SU-DHL-6 (cell line): Measurements from ENCODE around the gene RPRD1B.

ENCODE experiments used
- H2AFZ ChIP-seq: fragments of 200-600 bp; sonication (generic); 2 replicates; pipeline ENCODE4 v1.6.1; 2014; ENCODE audit warnings: low read depth, mild to moderate bottlenecking, moderate library complexity, mixed read lengths, antibody characterized with exemption, low read length; ENCODE audit not compliant: severe bottlenecking
- H3F3A ChIP-seq: fragments of 200-600 bp; shearing (Covaris generic); 2 replicates; pipeline ENCODE4 v1.6.0; 2016; ENCODE audit warnings: antibody characterized with exemption, mild to moderate bottlenecking; ENCODE audit not compliant: insufficient read depth
- H3K27ac ChIP-seq: fragments of 200-600 bp; sonication (generic); 2 replicates; pipeline ENCODE4 v1.5.1; 2016; ENCODE audit warnings: low read depth, mild to moderate bottlenecking, low read length, moderate library complexity, mixed read lengths
- H3K27me3 ChIP-seq: fragments of 200-600 bp; sonication (generic), shearing (Covaris generic); 2 replicates; pipeline ENCODE4 v1.6.0; 2014; ENCODE audit warnings: mild to moderate bottlenecking, low read length
- H3K36me3 ChIP-seq: fragments of 200-600 bp; sonication (generic); 2 replicates; pipeline ENCODE4 v1.6.1; 2014; ENCODE audit warnings: mild to moderate bottlenecking, low read length, mixed read lengths
- H3K4me2 ChIP-seq: fragments of 300-600, 200-600 bp; shearing (Covaris generic), sonication (generic); 2 replicates; pipeline ENCODE4 v1.6.0; 2014; ENCODE audit warnings: low read length, low read depth, mild to moderate bottlenecking; ENCODE audit not compliant: poor library complexity, severe bottlenecking
- H3K4me3 ChIP-seq: fragments of 200-600 bp; sonication (generic); 2 replicates; pipeline ENCODE4 v1.5.1; 2014; ENCODE audit warnings: antibody characterized with exemption, low read length, mild to moderate bottlenecking, mixed read lengths; ENCODE audit not compliant: insufficient read depth, poor library complexity, severe bottlenecking
- H3K79me2 ChIP-seq: fragments of 200-600 bp; sonication (generic); 2 replicates; pipeline ENCODE4 v1.6.1; 2014; ENCODE audit warnings: mild to moderate bottlenecking, low read length, moderate library complexity; ENCODE audit not compliant: insufficient read depth
- H3K9ac ChIP-seq: fragments of 200-600 bp; sonication (generic); 2 replicates; pipeline ENCODE4 v1.7.0; 2014; ENCODE audit warnings: mild to moderate bottlenecking, low read length
- H3K9me2 ChIP-seq: fragments of 200-600 bp; sonication (generic); replicated peaks from 2 replicates; pipeline ENCODE4 v1.6.1; 2014; ENCODE audit warnings: low read length; ENCODE audit not compliant: insufficient read depth
- H3K9me3 ChIP-seq: fragments of 200-600 bp; sonication (generic); 2 replicates; pipeline ENCODE4 v1.6.1; 2014; ENCODE audit warnings: low read length, mixed read lengths; ENCODE audit not compliant: insufficient read depth
- H4K20me1 ChIP-seq: fragments of 200-600 bp; sonication (generic); 2 replicates; pipeline ENCODE4 v1.6.1; 2014; ENCODE audit warnings: low read depth, mild to moderate bottlenecking, antibody characterized with exemption, low read length, moderate library complexity, mixed read lengths
- EZH2phosphoT487 ChIP-seq: fragments of 200-600 bp; sonication (generic), shearing (Covaris generic); conservative IDR thresholded peaks from 2 replicates; pipeline ENCODE4 v1.6.1; 2018; ENCODE audit warnings: mild to moderate bottlenecking, antibody characterized with exemption, low read length, moderate library complexity, mixed read lengths
- TF ChIP-seq, protein P1 (sequence below): fragments of 200-600 bp; sonication (generic); IDR thresholded peaks from one replicate; pipeline ENCODE4 v1.5.1; 2017; ENCODE audit warnings: antibody characterized with exemption, mild to moderate bottlenecking, low read length, moderate library complexity; ENCODE audit not compliant: insufficient read depth, poor library complexity, severe bottlenecking

RPRD1B gene

GRCh38 chr20:38127920-38128528 lies 94.5 kb downstream of the RPRD1B start:
- Histone ChIP-seq H3K4me2 (no peak overlapping the region), H3K9ac (no peak overlapping the region), H3K9me3 (no peaks in the 10 kb centered on the region)

GRCh38 chr20:38128691-38129090 lies 95.1 kb downstream of the RPRD1B start:
- no peaks in the 10 kb centered on the region for H3K27me3 ChIP-seq
- H3K4me2 ChIP-seq, result no peak overlapping the region
- no peaks in the 10 kb centered on the region for H3K79me2 ChIP-seq
- H3K9me3 ChIP-seq, result no peaks in the 10 kb centered on the region
- no peaks in the 10 kb centered on the region for H3K36me3 ChIP-seq
- H4K20me1 ChIP-seq, result no peaks in the 10 kb centered on the region
- no peaks in the 10 kb centered on the region for H3F3A ChIP-seq
- H3K9ac ChIP-seq, result no peak overlapping the region
- H2AFZ ChIP-seq, result no peak overlapping the region
- no peak for TF ChIP-seq EZH2phosphoT487
- TF ChIP-seq, protein P1, sequence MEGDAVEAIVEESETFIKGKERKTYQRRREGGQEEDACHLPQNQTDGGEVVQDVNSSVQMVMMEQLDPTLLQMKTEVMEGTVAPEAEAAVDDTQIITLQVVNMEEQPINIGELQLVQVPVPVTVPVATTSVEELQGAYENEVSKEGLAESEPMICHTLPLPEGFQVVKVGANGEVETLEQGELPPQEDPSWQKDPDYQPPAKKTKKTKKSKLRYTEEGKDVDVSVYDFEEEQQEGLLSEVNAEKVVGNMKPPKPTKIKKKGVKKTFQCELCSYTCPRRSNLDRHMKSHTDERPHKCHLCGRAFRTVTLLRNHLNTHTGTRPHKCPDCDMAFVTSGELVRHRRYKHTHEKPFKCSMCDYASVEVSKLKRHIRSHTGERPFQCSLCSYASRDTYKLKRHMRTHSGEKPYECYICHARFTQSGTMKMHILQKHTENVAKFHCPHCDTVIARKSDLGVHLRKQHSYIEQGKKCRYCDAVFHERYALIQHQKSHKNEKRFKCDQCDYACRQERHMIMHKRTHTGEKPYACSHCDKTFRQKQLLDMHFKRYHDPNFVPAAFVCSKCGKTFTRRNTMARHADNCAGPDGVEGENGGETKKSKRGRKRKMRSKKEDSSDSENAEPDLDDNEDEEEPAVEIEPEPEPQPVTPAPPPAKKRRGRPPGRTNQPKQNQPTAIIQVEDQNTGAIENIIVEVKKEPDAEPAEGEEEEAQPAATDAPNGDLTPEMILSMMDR, result no peak
- H3K9me2 ChIP-seq, result no peaks in the 10 kb centered on the region
- H3K4me3 ChIP-seq, result no peak overlapping the region
- H3K27ac ChIP-seq, result no peak overlapping the region

More at GRCh38 chr20:38127920-38128528, 94.5 kb downstream of the RPRD1B start:
- no peaks in the 10 kb centered on the region for H3K36me3 ChIP-seq
- H3K4me3 ChIP-seq, result no peak overlapping the region
- no peaks in the 10 kb centered on the region for H4K20me1 ChIP-seq
- no peaks in the 10 kb centered on the region for H3K27me3 ChIP-seq
- no peak for TF ChIP-seq EZH2phosphoT487
- TF ChIP-seq, protein P1, result no peak
- H3K9me2 ChIP-seq, result no peaks in the 10 kb centered on the region
- no peaks in the 10 kb centered on the region; the same call in 1 of the 2 replicates for H3F3A ChIP-seq
- H2AFZ ChIP-seq, result no peak overlapping the region
- H3K27ac ChIP-seq, result no peak overlapping the region
- no peaks in the 10 kb centered on the region for H3K79me2 ChIP-seq

GRCh38 chr20:38129248-38129865 lies 95.8 kb downstream of the RPRD1B start:
- Histone ChIP-seq H3K9ac (no peak overlapping the region), H3K36me3 (no peaks in the 10 kb centered on the region), H2AFZ (no peak overlapping the region), H3F3A (no peaks in the 10 kb centered on the region), H3K4me3 (no peak overlapping the region), H3K27ac (no peak overlapping the region), H3K9me3 (no peaks in the 10 kb centered on the region), H4K20me1 (no peaks in the 10 kb centered on the region), H3K27me3 (no peaks in the 10 kb centered on the region), H3K4me2 (no peak overlapping the region), H3K79me2 (no peaks in the 10 kb centered on the region), H3K9me2 (no peaks in the 10 kb centered on the region)
- TF ChIP-seq, protein P1, result no peak
- no peak for TF ChIP-seq EZH2phosphoT487
